OCI-LY3 (cell line): Measurements from ENCODE around the gene GRM8.

Experiments
- H2AFZ ChIP-seq: fragments of 200-600, 300-600 bp; shearing (Covaris generic); 2 replicates; pipeline ENCODE4 v1.6.0; 2014; ENCODE audit warnings: antibody characterized with exemption, low read depth, low read length
- H3K27ac ChIP-seq: fragments of 200-600, 300-600 bp; sonication (generic); 2 replicates; pipeline ENCODE4 v1.5.1; 2014; ENCODE audit warnings: mild to moderate bottlenecking, low read length, moderate library complexity, mixed read lengths
- H3K27me3 ChIP-seq: fragments of 200-600, 300-600 bp; sonication (generic); 2 replicates; pipeline ENCODE4 v1.6.1; 2014; ENCODE audit warnings: low read depth, low read length, mixed read lengths
- H3K36me3 ChIP-seq: fragments of 200-600, 300-600 bp; sonication (generic); replicated peaks from 2 replicates; pipeline ENCODE3; 2014; ENCODE audit warnings: low read depth, low read length, mixed read lengths
- H3K4me1 ChIP-seq: fragments of 300-600, 200-600 bp; sonication (generic); 2 replicates; pipeline ENCODE4 v1.6.1; 2014; ENCODE audit warnings: low read length, mixed read lengths
- H3K4me2 ChIP-seq: fragments of 200-600, 300-600 bp; sonication (generic); 2 replicates; pipeline ENCODE4 v1.6.1; 2014; ENCODE audit warnings: low read length, mixed read lengths
- H3K4me3 ChIP-seq: fragments of 300-600, 200-600 bp; sonication (generic); 2 replicates; pipeline ENCODE4 v1.5.1; 2014; ENCODE audit warnings: antibody characterized with exemption, mild to moderate bottlenecking, low read length, moderate library complexity
- H3K79me2 ChIP-seq: fragments of 300-600, 200-600 bp; shearing (Covaris generic); 2 replicates; pipeline ENCODE4 v1.6.1; 2014; ENCODE audit warnings: mild to moderate bottlenecking, low read length, mixed read lengths
- H3K9ac ChIP-seq: fragments of 300-600, 200-600 bp; shearing (Covaris generic); 2 replicates; pipeline ENCODE4 v1.6.0; 2014; ENCODE audit warnings: mild to moderate bottlenecking, low read length, moderate library complexity
- H3K9me3 ChIP-seq: fragments of 200-600, 300-600 bp; shearing (Covaris generic); 2 replicates; pipeline ENCODE4 v1.6.1; 2014; ENCODE audit warnings: low read length, mixed read lengths; ENCODE audit not compliant: insufficient read depth
- H4K20me1 ChIP-seq: fragments of 200-600, 300-600 bp; sonication (generic); 2 replicates; pipeline ENCODE4 v1.6.1; 2016; ENCODE audit warnings: low read length, mixed read lengths; ENCODE audit not compliant: insufficient read depth
- CTCF ChIP-seq: fragments of 200-600, 300-600 bp; sonication (generic); IDR thresholded peaks from 2 replicates; pipeline ENCODE4 v1.5.1; 2014; ENCODE audit warnings: antibody characterized with exemption, low read length, low read depth
- EZH2phosphoT487 ChIP-seq: fragments of 200-600 bp; shearing (Covaris generic); IDR thresholded peaks from 2 replicates; pipeline ENCODE4 v1.6.1; 2018; ENCODE audit warnings: antibody characterized with exemption, mixed run types, low read depth

Gene GRM8

GRCh38 chr7:127066974-127067373 is 185.8 kb downstream of the GRM8 start:
- no peak for TF ChIP-seq EZH2phosphoT487
- peak; percentile 31 for TF ChIP-seq CTCF
- no peak overlapping the region for H3K4me2 ChIP-seq
- 0 out of 2 replicates have a peak, but pooled peaks cover 3% of the 10 kb centered on the region for H3K27me3 ChIP-seq
- no peaks in the 10 kb centered on the region for H4K20me1 ChIP-seq
- H3K36me3 ChIP-seq, result no peaks in the 10 kb centered on the region
- H3K9ac ChIP-seq, result no peak overlapping the region
- no peaks in the 10 kb centered on the region for H3K9me3 ChIP-seq
- no peak overlapping the region for H3K4me3 ChIP-seq
- no peak overlapping the region for H3K27ac ChIP-seq
- no peak overlapping the region for H2AFZ ChIP-seq
- no peaks in the 10 kb centered on the region for H3K79me2 ChIP-seq
- H3K4me1 ChIP-seq, result no peaks in the 10 kb centered on the region

- H3K27me3 ChIP-seq, result no peaks in the 10 kb centered on the region
- H3K79me2 ChIP-seq, result no peaks in the 10 kb centered on the region
- no peaks in the 10 kb centered on the region for H3K4me1 ChIP-seq
- no peaks in the 10 kb centered on the region for H3K9me3 ChIP-seq
- H3K9ac ChIP-seq, result no peak overlapping the region
- H2AFZ ChIP-seq, result no peak overlapping the region
- TF ChIP-seq CTCF, result no peak
- TF ChIP-seq EZH2phosphoT487, result no peak
- no peaks in the 10 kb centered on the region for H4K20me1 ChIP-seq
- H3K4me3 ChIP-seq, result no peak overlapping the region
- H3K27ac ChIP-seq, result no peak overlapping the region
- H3K36me3 ChIP-seq, result no peaks in the 10 kb centered on the region
- H3K4me2 ChIP-seq, result no peak overlapping the region
Observed at GRCh38 chr7:127059475-127059874, 193.3 kb downstream of the GRM8 start.

- no peak for TF ChIP-seq EZH2phosphoT487
- no peak overlapping the region for H2AFZ ChIP-seq
- no peaks in the 10 kb centered on the region for H3K36me3 ChIP-seq
- H3K4me1 ChIP-seq, result no peaks in the 10 kb centered on the region
- H4K20me1 ChIP-seq, result no peaks in the 10 kb centered on the region
- H3K9me3 ChIP-seq, result no peaks in the 10 kb centered on the region
- H3K4me3 ChIP-seq, result no peak overlapping the region
- H3K79me2 ChIP-seq, result no peaks in the 10 kb centered on the region
- H3K4me2 ChIP-seq, result no peak overlapping the region
- H3K27ac ChIP-seq, result no peak overlapping the region
- H3K27me3 ChIP-seq, result no peaks in the 10 kb centered on the region
- no peak overlapping the region for H3K9ac ChIP-seq
Observed at GRCh38 chr7:127057918-127058317, 194.8 kb downstream of the GRM8 start.

GRCh38 chr7:127056202-127056601 is 196.5 kb downstream of the GRM8 start:
- H3K36me3 ChIP-seq, result no peaks in the 10 kb centered on the region
- H3K9me3 ChIP-seq, result no peaks in the 10 kb centered on the region
- H3K79me2 ChIP-seq, result no peaks in the 10 kb centered on the region
- H2AFZ ChIP-seq, result no peak overlapping the region
- no peaks in the 10 kb centered on the region for H4K20me1 ChIP-seq
- H3K4me2 ChIP-seq, result no peak overlapping the region
- H3K4me1 ChIP-seq, result no peaks in the 10 kb centered on the region
- no peak overlapping the region for H3K4me3 ChIP-seq
- H3K9ac ChIP-seq, result no peak overlapping the region
- H3K27me3 ChIP-seq, result no peaks in the 10 kb centered on the region
- TF ChIP-seq EZH2phosphoT487 (no peak), CTCF (no peak)
- no peak overlapping the region for H3K27ac ChIP-seq

- Histone ChIP-seq H4K20me1 (no peaks in the 10 kb centered on the region), H3K79me2 (no peaks in the 10 kb centered on the region), H3K4me3 (no peak overlapping the region), H3K9me3 (no peaks in the 10 kb centered on the region), H3K27me3 (no peaks in the 10 kb centered on the region), H2AFZ (no peak overlapping the region), H3K4me2 (no peak overlapping the region), H3K9ac (no peak overlapping the region), H3K4me1 (peaks cover 7% of the 10 kb centered on the region; the same call in 1 of the 2 replicates), H3K36me3 (no peaks in the 10 kb centered on the region), H3K27ac (no peak overlapping the region)
- TF ChIP-seq CTCF, result peak; percentile 10; the same call in 1 of the 2 replicates
- TF ChIP-seq EZH2phosphoT487, result no peak
Observed at GRCh38 chr7:127047521-127047920, 205.2 kb downstream of the GRM8 start.
